Heart left ventricle (tissue), 13 donors: Measurements from ENCODE around the gene SMKR1.

Source experiments
- CTCF ChIP-seq, 12 donors: fragments of 200-600 bp; sonication (generic) in 4 of 12; IDR thresholded peaks; one replicate each; pipeline versions ENCODE4 v1.5.0 to v1.8.0; 2018 to 2022; ENCODE audit warnings: antibody characterized with exemption in 12 of 12, mild to moderate bottlenecking in 5 of 12
- POLR2A ChIP-seq, 2 donors: fragments of 450-650 bp; IDR thresholded peaks; one replicate each; pipeline ENCODE4 v1.6.1; 2017; ENCODE audit warnings: antibody characterized with exemption in 2 of 2, mild to moderate bottlenecking in 2 of 2, moderate library complexity in 2 of 2
- donor health status: ischemic (EF 13 %, LVEDD 7.1; RV severe dilation, severe dysfunction).
- donor health status: DM: no; HTN: yes; CAD: no.
- donor health status: DM: no; HTN: no; CAD: no.
- donor health status: ischemic (EF 25% LVEDD 6.9; RV normal size, moderate dysfunction).
- donor health status: ischemic (EF 25% LVEDD 5.7; RV mildly dilated, moderate dysfunction).
- donor health status: ischemic (EF 35%, LVEDD 5.7; RV mildly dilated, moderate dysfunction).
- donor health status: nonischemic (EF 11% LVEDD 7.7; RV severe dilation, severe dysfunction).
- donor health status: DM: yes; HTN: yes; CAD: no.
- donor health status: PGD.
- donor health status: ischemic (EF 29% LVEDD 5.4; RV normal size, mild dysfunction).
- donor health status: nonischemic (EF 23%, LVEDD 6.1; RV moderate dilation, normal function).

GRCh38 chr7:129494041-129494440 lies 8.3 kb upstream of the SMKR1 start:
- TF ChIP-seq CTCF (IDR thresholded peaks at IDR 0.05) (no peak), POLR2A (IDR thresholded peaks at IDR 0.05) (no peak)
